ENCODE measurements around the gene EEPD1. TPM values are rescaled to one million over a fixed set of nuclear protein-coding genes. Genes with fewer than 3 reads are reported as not detected.

Gene EEPD1
- total and polyA plus RNA-seq, 2 donors (not counting 3 experiments of a cell fraction or from before 2014, with no cell fraction given) = 0.40 to 0.42 TPM

GRCh38 chr7:36176697-36177096 is 23.6 kb downstream of the EEPD1 start:
- Histone ChIP-seq H3K9me1 (replicated peaks; ENCODE audit: control insufficient read depth, extremely low read depth, insufficient read depth, low read length) (no peaks in the 10 kb centered on the region), H3K4me1 (ENCODE audit: control insufficient read depth, extremely low read depth, insufficient read depth, low read length) (no peaks in the 10 kb centered on the region), H3K36me3 (ENCODE audit: control insufficient read depth in 2 of 2, extremely low read depth in 1 of 2, insufficient read depth in 2 of 2, low read length in 2 of 2) (no peaks in the 10 kb centered on the region), H4K20me1 (replicated peaks; ENCODE audit: control insufficient read depth, extremely low read depth, insufficient read depth, low read length) (no peaks in the 10 kb centered on the region), H3K79me2 (ENCODE audit: control insufficient read depth, insufficient read depth, low read length) (no peaks in the 10 kb centered on the region), H2AFZ (ENCODE audit: low read depth, low read length) (no peak overlapping the region), H3K27ac (ENCODE audit: insufficient read depth, low read depth, low read length) (no peak overlapping the region), H3K4me3 (replicated peaks in 1 of 3; ENCODE audit: insufficient read depth in 1 of 3, low read depth in 1 of 3, low read length in 3 of 3) (no peak overlapping the region), H3K9ac (replicated peaks; ENCODE audit: extremely low read depth, insufficient read depth, low read length) (no peak overlapping the region), H3K9me3 (replicated peaks; ENCODE audit: control insufficient read depth, insufficient read depth, low read length) (no peaks in the 10 kb centered on the region), H3K27me3 (ENCODE audit: control insufficient read depth in 2 of 2, insufficient read depth in 2 of 2, low read length in 2 of 2) (no peaks in the 10 kb centered on the region), H3K4me2 (ENCODE audit: insufficient read depth, low read length) (no peak overlapping the region)
- dilution Hi-C loops (cut with MboI; ENCODE audit: extremely low pct_ligation_motif_present, low sequenced_read_pairs) (no loop called here), intact Hi-C loops (cut with micrococcal nuclease) (no loop called here)
- POLR2A ChIA-PET = no interaction called here
- FAIRE-seq (no peak), DNase-seq (ENCODE audit: low read depth, low spot score) (no peak)
- CTCF ChIA-PET = no interaction called here
- BruUV-seq (replicated peaks) = no TSS peak
- TF ChIP-seq CTCF (IDR thresholded peaks at IDR 0.05; ENCODE audit: extremely low read depth in 1 of 2, insufficient read depth in 1 of 2, low read depth in 1 of 2, low read length in 2 of 2) (no peak), JUN (IDR thresholded peaks at IDR 0.05; ENCODE audit: borderline replicate concordance, insufficient read depth, insufficient read length, low read depth) (no peak)

- CTCF ChIA-PET = no interaction called here
Observed at GRCh38 chr7:36180121-36180520, 27.1 kb downstream of the EEPD1 start.

More at GRCh38 chr7:36180121-36180520, 27.1 kb downstream of the EEPD1 start:
- no peaks in the 10 kb centered on the region for H3K4me1 ChIP-seq (ENCODE audit: control insufficient read depth, extremely low read depth, insufficient read depth, low read length)
- H3K79me2 ChIP-seq (ENCODE audit: control insufficient read depth, insufficient read depth, low read length) = no peaks in the 10 kb centered on the region
- H3K9me1 ChIP-seq (replicated peaks; ENCODE audit: control insufficient read depth, extremely low read depth, insufficient read depth, low read length) = no peaks in the 10 kb centered on the region
- no TSS peak for BruUV-seq (replicated peaks)
- no peak overlapping the region for H3K27ac ChIP-seq (ENCODE audit: insufficient read depth, low read depth, low read length)
- no peaks in the 10 kb centered on the region for H3K36me3 ChIP-seq (ENCODE audit: control insufficient read depth in 2 of 2, extremely low read depth in 1 of 2, insufficient read depth in 2 of 2, low read length in 2 of 2)
- dilution Hi-C loops (cut with MboI; ENCODE audit: extremely low pct_ligation_motif_present, low sequenced_read_pairs) (no loop called here), intact Hi-C loops (cut with micrococcal nuclease) (loop anchor here (10.0 kb wide), 1 partner anchor 55 kb away; no protein-coding TSS in a partner anchor)
- FAIRE-seq (no peak), DNase-seq (ENCODE audit: low read depth, low spot score) (no peak)
- H2AFZ ChIP-seq (ENCODE audit: low read depth, low read length) = no peak overlapping the region
- H3K27me3 ChIP-seq (ENCODE audit: control insufficient read depth in 2 of 2, insufficient read depth in 2 of 2, low read length in 2 of 2) = no peaks in the 10 kb centered on the region
- H3K9ac ChIP-seq (replicated peaks; ENCODE audit: extremely low read depth, insufficient read depth, low read length) = no peak overlapping the region
- POLR2A ChIA-PET = no interaction called here
- TF ChIP-seq MYC (IDR thresholded peaks at IDR 0.05; ENCODE audit: low read depth, low read length) (no peak), JUN (IDR thresholded peaks at IDR 0.05; ENCODE audit: borderline replicate concordance, insufficient read depth, insufficient read length, low read depth) (no peak), GATA2 (IDR thresholded peaks at IDR 0.05; ENCODE audit: insufficient read depth, insufficient read length, low read depth, low read length) (no peak), POLR2AphosphoS5 (IDR thresholded peaks at IDR 0.05; ENCODE audit: insufficient read depth, low read depth, low read length) (no peak), FOS (IDR thresholded peaks at IDR 0.05; ENCODE audit: borderline replicate concordance, insufficient read depth, low read length) (no peak), EZH2 (IDR thresholded peaks at IDR 0.05; ENCODE audit: borderline replicate concordance, low read depth, low read length, severe bottlenecking) (no peak), POLR2A (IDR thresholded peaks at IDR 0.05; ENCODE audit: low read depth, low read length) (no peak), MAX (IDR thresholded peaks at IDR 0.05; ENCODE audit: insufficient read depth, insufficient read length) (no peak), CTCF (IDR thresholded peaks at IDR 0.05; ENCODE audit: extremely low read depth in 1 of 2, insufficient read depth in 1 of 2, low read depth in 1 of 2, low read length in 2 of 2) (no peak)
- H4K20me1 ChIP-seq (replicated peaks; ENCODE audit: control insufficient read depth, extremely low read depth, insufficient read depth, low read length) = no peaks in the 10 kb centered on the region
- no peaks in the 10 kb centered on the region for H3K9me3 ChIP-seq (replicated peaks; ENCODE audit: control insufficient read depth, insufficient read depth, low read length)
- no peak overlapping the region for H3K4me2 ChIP-seq (ENCODE audit: insufficient read depth, low read length)
- no peak overlapping the region for H3K4me3 ChIP-seq (replicated peaks in 1 of 3; ENCODE audit: insufficient read depth in 1 of 3, low read depth in 1 of 3, low read length in 3 of 3)
